GM18873 (cell line): ENCODE results near the gene PIN1.
"Not testable (repeated sequence)": the region's sequence is repeated elsewhere in the genome, so short reads cannot be mapped to it uniquely, and the experiment has no call there.

ENCODE experiments used
- ATAC-seq: cut with Tn5 transposase; IDR thresholded peaks from one replicate; pipeline ENCODE4 v1.9.1; 2021; ENCODE audit warnings: mild to moderate bottlenecking, moderate library complexity, moderate number of reproducible peaks; ENCODE audit not compliant: unreplicated experiment, low FRiP score

PIN1 gene

GRCh38 chr19:9834726-9835506 is at the start of gene PIN1:
Gene PIN1 (plus strand): TSS chr19:9835318. CDS start chr19:9835345, 27 bp downstream.
- ATAC-seq: peak; percentile 90

- peak; percentile 41 for ATAC-seq
Measured at GRCh38 chr19:9785367-9786331, 49.5 kb upstream of the PIN1 start.

DNA sequence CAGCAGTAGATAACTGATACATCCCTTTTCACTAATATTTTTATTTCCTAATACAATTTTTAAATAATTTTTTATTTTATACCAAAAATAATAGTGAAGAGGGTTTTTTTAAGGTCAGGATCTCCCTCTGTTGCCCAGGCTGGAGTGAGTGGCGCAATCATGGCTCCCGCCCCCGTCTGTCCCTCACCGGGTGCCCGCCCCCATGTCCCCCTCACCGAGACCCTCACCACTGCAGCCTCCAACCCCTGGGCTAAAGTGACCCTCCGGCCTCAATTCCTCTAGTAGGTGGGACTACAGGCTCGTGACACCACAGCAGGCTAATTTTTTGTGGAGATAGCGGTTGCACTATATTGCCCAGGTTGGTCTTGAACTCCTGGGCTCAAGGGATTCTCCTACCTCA is 48.8 kb upstream of the PIN1 start:
- no peak for ATAC-seq

- ATAC-seq: no peak
Measured at GRCh38 chr19:9786819-9787218, 48.3 kb upstream of the PIN1 start.

DNA sequence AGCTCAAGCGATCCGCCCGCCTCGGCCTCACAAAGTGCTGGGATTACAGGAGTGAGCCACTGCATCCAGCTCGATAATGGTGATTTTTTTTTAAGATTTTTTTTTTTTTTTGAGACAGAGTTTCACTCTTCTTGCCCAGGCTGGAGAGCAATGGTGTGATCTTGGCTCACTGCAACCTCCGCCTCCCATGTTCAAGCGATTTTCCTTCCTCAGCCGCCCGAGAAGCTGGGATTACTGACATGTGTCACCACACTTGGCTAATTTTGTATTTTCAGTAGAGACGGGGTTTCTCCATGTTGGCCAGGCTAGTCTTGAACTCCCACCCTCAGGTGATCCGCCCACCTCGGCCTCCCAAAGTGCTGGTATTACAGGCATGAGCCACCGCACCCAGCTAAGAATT is 46.5 kb upstream of the PIN1 start:
- ATAC-seq: not testable (repeated sequence)

DNA sequence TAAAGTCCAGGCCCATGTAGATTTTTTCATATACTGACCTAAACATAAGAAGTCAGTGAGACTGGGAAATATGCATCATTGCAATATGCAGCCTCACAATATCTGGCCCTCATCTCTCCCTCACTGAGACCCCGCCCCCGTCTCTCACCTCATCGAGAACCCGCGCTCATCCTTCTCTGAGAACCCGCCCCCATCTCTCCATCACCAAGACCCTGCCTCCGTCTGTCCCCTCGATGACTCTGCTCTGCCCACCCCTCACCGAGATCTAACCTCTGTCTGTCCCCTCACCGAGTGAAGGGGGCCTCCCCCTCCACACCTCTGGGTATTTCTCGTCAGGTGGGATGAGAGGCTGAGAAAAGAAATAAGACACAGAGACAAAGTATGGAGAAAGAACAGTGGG is 46.1 kb upstream of the PIN1 start:
- ATAC-seq: no peak

- ATAC-seq: not testable (repeated sequence)
Measured at GRCh38 chr19:9789579-9789978, 45.5 kb upstream of the PIN1 start.

DNA sequence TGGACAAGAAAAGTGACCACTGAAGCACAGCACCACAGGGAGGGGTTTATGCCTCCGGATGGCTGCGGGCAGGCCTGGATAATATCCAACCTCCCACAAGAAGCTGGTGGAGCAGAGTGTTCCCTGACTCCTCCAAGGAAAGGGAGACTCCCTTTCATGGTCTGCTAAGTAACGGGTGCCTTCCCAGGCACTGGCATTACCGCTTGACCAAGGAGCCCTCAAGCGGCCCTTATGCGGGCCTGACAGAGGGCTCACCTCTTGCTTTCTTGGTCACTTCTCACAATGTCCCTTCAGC is 44.1 kb upstream of the PIN1 start:
- ATAC-seq: not testable (repeated sequence)

- no peak for ATAC-seq
Measured at GRCh38 chr19:9791552-9792205, 43.4 kb upstream of the PIN1 start.

GRCh38 chr19:9792206-9793070 is 42.7 kb upstream of the PIN1 start:
- no peak for ATAC-seq

GRCh38 chr19:9793071-9793591 is 42.0 kb upstream of the PIN1 start:
- no peak for ATAC-seq

DNA sequence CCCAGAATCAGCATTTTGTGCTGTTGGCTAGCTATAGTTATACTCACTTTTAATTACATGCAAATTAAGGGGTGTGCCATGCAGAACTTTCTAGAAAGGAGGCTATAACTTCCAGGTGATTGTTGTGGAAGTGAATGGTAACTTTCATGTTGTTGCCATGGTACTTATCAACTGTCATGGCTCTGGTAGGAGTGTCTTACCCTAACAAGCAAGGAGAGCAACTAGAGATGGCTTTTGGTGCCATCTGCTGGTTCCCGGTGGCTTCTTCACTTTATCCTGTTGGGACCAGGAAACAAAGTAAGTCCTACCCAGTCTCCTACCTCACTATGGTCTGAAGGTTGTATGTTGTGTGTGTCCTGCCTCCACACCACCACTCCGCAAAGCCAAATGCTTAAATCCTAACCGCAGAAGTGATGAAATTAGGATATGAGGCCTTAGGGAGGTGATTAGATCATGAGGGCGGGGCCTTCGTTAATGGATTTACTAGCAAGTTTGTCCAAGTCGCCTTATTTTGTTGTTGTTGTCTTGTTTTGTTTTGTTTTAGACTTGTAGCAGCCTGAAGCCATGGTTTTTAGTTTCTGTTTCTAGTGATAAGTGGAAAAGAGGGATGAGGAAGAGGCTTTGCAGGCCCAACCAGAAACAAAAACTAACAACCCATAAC is 38.9 kb upstream of the PIN1 start:
- peak; percentile 49 for ATAC-seq

DNA sequence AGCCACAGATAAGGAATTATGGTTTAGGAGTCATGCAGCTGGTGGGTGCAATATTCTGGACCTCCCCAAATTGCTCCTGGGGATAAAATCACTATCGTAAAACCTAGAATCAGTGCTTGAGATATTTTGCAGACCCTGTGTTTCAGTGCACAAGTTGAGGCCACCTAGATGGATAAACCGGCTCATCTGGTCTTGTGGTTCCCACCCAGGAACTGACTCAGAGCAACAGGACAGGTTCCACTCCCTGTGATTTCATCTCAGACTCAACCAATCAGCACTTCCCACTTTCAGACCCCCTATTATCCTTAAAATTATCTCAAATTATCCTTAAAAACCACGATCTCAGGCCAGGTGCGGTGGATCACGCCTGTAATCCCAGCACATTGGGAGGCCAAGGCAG is 37.2 kb upstream of the PIN1 start:
- ATAC-seq: no peak

GRCh38 chr19:9799162-9799561 is 36.0 kb upstream of the PIN1 start:
- ATAC-seq: no peak

- ATAC-seq: no peak
Measured at GRCh38 chr19:9801976-9802375, 33.1 kb upstream of the PIN1 start.

- no peak for ATAC-seq
Measured at GRCh38 chr19:9806803-9807202, 28.3 kb upstream of the PIN1 start.

DNA sequence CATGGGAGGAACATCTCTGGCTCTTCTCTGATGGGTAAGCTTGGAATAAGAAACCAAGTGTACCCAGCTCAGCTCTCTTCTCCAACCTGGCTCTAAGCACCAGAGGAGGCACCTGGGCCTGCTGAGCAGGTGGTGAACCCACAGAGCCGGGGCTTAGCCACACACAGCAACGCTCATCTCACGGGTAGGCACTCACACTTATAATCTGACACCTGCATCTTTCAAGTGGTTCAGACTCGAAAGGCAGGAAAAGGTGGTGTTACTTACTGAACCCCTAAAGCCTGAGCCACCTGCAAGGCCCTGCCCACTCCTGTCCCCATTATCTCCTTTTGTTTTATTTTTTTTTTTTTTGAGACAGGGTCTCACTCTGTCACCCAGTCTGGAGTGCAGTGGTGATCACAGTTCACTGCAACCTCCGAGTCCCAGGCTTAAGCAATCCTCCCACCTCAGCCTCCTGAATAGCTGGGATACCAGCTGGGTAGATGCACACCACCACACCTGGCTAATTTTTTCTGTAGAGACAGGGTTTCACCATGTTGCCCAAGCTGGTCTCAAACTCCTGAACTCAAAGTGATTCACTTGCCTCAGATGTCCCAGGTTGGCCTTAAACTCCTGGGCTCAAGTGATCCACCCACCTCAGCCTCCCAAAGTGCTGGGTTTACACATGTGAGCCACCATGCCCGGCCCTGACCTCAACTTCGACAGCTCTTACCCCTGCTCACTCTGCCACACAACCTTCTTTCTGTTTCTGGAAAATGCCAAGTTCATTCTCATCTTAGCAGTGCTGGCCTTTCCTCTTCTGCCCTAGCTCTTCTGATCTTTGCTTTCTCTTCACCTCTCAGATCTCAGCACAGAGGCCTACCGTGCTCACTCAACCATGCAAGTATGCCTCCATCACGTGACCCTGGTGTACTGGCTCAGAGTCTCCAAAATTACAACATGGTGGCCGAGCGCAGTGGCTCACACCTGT is 26.0 kb upstream of the PIN1 start:
- no peak for ATAC-seq

DNA sequence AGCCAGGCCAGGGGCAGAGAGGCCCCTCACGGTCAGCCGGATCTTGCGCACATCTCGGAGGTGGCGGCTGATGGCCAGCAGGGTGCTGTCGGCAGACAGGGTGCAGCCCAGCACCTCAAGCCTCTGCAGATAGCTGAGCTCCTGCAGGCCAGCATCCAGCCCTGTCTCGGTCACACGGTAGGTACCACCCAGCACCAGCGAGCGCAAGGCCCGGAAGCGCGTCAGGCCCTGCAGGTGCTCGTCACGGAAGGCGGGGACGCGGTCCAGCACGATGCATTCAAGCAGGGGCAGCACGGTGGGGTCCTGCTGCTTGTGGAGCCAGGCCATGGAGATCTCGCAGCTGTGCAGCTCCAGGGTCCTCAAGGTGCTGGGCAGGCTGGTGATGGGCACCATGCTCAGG is 24.0 kb upstream of the PIN1 start:
- ATAC-seq: no peak
